Breast epithelium (tissue), 3 donors: ENCODE data around the gene NUP88.

Source experiments
- POLR2A ChIP-seq: fragments of 450-650 bp; IDR thresholded peaks from one replicate; pipeline ENCODE4 v1.6.1; 2016; ENCODE audit warnings: antibody characterized with exemption, mild to moderate bottlenecking, moderate library complexity
- POLR2AphosphoS5 ChIP-seq, 3 donors: sonication (generic); formaldehyde crosslinking; IDR thresholded peaks; one replicate each; pipeline ENCODE4 v1.6.1; 2017; ENCODE audit warnings: antibody characterized with exemption in 3 of 3
- TF ChIP-seq, protein P1 (sequence below), 3 donors: fragments of 450-650 bp; IDR thresholded peaks; one replicate each; pipeline ENCODE4 v1.5.1; 2016 to 2017; ENCODE audit warnings: antibody characterized with exemption in 3 of 3, mild to moderate bottlenecking in 3 of 3, moderate library complexity in 3 of 3

DNA sequence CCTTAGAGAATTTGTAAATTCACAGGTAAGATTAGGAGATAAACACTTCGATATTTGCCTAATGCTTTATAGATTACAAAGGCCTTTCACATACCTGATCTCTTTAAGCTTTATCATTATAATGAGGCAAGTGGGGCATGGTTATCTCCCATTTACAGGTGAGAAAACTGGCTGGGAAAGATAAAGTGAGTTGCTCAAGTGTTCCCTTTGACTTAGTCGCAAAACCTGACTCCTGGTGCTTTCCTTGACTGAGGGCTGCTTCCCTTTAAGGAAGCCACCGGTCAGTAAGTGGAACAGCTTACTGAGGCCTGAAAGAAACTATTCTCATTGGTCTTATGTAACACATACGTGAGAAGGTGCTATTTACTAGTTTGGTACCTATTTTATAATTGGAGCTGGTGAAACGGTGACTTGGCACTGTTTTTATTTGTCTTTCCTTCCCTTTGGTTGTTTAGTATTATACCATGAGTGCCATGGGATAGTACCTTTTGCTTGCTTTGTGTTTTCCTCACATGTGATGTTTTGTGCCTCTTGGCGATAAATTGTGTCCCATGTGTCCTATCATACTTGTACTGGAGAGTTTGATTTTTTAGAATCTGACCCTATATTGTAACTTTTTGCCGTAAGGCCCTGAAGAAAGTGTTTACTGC is 57.2 kb downstream of the NUP88 start:
- TF ChIP-seq, protein P1, sequence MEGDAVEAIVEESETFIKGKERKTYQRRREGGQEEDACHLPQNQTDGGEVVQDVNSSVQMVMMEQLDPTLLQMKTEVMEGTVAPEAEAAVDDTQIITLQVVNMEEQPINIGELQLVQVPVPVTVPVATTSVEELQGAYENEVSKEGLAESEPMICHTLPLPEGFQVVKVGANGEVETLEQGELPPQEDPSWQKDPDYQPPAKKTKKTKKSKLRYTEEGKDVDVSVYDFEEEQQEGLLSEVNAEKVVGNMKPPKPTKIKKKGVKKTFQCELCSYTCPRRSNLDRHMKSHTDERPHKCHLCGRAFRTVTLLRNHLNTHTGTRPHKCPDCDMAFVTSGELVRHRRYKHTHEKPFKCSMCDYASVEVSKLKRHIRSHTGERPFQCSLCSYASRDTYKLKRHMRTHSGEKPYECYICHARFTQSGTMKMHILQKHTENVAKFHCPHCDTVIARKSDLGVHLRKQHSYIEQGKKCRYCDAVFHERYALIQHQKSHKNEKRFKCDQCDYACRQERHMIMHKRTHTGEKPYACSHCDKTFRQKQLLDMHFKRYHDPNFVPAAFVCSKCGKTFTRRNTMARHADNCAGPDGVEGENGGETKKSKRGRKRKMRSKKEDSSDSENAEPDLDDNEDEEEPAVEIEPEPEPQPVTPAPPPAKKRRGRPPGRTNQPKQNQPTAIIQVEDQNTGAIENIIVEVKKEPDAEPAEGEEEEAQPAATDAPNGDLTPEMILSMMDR (IDR thresholded peaks at IDR 0.05), result no peak
- no peak for TF ChIP-seq POLR2AphosphoS5 (IDR thresholded peaks at IDR 0.05)
- no peak for TF ChIP-seq POLR2A
